NCI-H146 treated with DMSO at 0.1 percent for 48 hours (cell line): ENCODE measurements around the gene RPS19.

Experiments
- DNase-seq: peaks from one replicate; lab custom pipeline; 2025; ENCODE audit not compliant: unreplicated experiment; lab: John Stamatoyannopoulos, UW

The RPS19 gene

GRCh38 chr19:41859618-41860418 lies at the start of gene RPS19:
TSS of gene RPS19 (plus strand) at chr19:41860255. CDS start at chr19:41860775, 520 bp downstream.
- DNase-seq, result peak; percentile 97

GRCh38 chr19:41810301-41810700 lies 49.8 kb upstream of the RPS19 start:
- no peak for DNase-seq

DNA sequence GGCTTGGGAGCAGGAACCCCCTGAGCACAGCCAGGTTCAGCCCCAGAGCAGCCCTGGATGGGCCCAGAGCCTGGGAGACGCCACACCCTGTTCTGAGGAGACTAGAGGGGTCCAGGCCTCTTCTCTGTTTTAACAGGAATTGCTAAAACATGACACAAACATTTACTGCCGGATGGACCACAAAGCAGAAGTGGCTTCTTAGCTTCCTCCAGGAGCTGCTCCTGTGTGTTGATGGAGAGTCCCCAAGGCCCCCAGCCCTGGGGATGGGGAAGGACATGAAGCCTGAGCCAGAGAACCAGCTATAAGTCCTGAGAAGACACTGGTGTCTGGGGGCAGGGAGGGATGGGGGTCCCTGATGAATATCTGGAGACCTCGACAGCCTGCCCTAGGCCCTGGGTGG lies 49.0 kb upstream of the RPS19 start:
- no peak for DNase-seq

DNA sequence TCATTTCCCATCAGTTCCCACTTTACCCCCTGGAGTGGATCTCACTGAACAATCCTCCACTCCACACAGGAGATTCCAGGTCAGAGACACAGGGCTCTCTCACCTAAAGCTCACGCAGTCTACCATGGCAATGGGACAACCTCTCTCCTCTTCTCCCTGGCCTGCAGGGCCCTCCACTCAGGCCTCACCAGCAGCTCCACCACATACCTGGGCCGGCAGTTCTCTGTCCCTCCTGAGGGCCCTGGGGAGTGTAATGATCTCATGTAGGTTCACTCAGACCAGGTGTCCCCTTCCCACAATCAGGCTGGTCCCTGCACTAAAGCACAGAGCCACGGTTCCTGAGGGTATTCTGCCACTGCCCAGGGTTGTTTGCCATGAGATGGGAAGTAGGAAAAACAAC lies 48.1 kb upstream of the RPS19 start:
- no peak for DNase-seq

- DNase-seq, result no peak
Measured at GRCh38 chr19:41813911-41814310, 46.1 kb upstream of the RPS19 start.

DNA sequence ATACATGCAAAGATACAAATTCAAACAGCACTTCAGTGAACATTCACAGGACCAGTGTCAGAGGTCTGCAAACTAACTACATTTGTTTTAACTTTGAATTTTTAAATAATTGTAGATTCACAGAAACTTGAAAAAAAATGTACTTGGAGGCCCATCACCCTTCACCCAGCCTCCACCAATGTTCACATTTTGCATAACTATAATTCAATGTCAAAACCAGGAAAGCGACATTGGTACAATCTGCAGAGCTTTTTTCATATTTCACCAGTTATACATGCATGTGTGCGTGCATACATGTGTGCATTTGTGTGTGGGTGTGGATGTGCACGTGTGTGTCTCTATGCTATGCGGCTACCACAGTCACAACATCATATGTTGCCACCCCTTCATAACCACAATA lies 44.8 kb upstream of the RPS19 start:
- no peak for DNase-seq

GRCh38 chr19:41816761-41817160 lies 43.3 kb upstream of the RPS19 start:
- DNase-seq, result no peak

GRCh38 chr19:41821003-41821735 lies 38.9 kb upstream of the RPS19 start:
- DNase-seq, result peak; percentile 85

DNA sequence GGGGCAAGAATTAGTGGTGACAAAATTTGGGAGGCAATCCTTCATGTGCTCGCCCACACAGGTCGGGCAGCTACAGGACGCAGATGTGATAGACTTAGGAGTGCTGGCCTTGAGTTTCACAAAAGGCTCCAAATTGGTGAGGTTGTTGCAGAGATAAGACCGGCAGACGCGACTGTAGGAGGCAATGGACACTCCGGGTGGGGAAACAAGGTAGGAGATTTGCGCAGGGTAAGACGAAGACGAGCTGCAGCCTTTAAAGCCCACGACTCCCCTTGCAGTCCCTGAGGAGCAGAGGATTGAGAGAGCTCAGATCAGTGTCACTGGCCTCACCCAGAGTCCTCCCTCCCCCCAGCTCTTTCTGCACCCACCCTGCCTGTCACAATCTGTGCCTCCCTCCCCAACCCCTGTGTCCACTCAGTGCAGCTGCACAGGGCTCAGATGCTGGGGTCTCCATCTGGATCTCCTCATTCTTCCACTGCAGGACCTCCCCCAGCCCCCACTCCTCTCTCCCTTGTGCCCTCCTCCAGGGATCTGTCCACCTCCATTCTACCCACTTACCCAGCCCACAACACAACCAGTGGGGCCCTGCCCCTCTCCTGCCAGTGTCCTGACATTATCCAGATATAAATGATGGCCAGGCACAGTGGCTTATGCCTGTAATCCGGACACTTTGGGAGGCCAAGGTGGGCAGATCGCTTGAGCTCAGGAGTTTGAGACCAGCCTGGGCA lies 21.9 kb upstream of the RPS19 start:
- DNase-seq, result no peak

- no peak for DNase-seq
Measured at GRCh38 chr19:41839211-41839610, 20.8 kb upstream of the RPS19 start.

DNA sequence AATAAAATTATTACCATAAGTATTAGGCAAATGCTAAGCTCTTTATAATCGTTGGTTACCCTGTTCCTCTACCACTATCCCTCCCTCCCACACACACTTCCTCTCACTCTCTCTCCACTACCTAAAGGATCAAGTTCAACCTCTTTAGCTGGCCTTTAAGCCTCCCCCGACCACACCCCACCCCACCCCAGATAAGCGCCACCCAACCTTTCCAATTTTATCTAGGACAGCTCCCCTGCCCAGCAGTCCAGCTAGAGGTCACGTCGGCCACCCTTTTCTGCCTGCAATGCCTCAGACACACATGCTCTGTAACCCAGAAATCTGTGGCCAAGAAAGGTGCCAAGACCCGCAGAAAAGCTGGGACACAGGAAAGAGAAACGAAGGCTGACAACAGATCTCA lies 16.7 kb upstream of the RPS19 start:
- no peak for DNase-seq

- no peak for DNase-seq
Measured at GRCh38 chr19:41844601-41845000, 15.5 kb upstream of the RPS19 start, which contains the start of gene LYPD4. TSS of gene LYPD4 (minus strand) at chr19:41844683. CDS start at chr19:41839285, 5,398 bp downstream.

DNA sequence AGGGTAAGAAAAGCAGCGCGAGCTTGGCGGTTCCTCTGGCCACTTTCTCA lies 15.2 kb upstream of the RPS19 start, which contains the start of gene DMRTC2:
DMRTC2 (plus strand) TSS at position 42 of the 50 bp plus-strand sequence. CDS start 2,387 bp downstream, outside the sequence.
- no peak for DNase-seq

GRCh38 chr19:41845051-41845590 lies 14.9 kb upstream of the RPS19 start:
- DNase-seq, result no peak

DNA sequence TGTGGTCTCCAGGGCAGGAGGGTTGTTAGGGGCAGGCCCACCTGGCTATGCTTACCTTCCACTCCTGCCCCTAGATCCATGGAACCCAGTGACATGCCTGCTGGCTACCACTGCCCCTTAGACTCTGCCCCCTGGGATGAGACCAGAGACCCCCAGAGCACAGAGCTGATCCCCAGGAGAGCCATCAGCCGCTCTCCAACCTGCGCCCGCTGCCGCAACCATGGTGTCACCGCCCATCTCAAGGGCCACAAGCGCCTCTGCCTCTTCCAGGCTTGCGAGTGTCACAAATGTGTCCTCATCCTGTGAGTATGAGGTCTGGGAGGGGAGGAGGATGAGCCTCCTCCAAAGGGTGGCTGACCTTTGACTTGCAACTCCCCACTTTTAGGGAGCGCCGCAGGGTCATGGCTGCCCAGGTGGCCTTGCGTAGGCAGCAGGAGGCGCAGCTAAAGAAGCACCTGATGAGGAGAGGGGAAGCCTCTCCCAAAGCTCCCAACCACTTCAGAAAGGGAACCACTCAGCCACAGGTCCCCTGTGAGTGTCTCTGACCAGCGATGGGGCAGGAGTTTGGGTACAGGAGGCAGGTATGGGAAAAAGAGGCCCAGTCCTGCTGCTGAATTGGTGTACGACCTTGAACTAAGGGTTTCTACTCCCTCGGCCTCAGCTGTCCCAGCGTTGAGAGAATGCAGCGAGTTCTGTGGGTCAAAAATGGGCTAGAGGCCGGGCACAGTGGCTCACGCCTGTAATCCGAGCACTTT lies 12.5 kb upstream of the RPS19 start:
- no peak for DNase-seq

- DNase-seq, result no peak
Measured at GRCh38 chr19:41848666-41849065, 11.4 kb upstream of the RPS19 start.

DNA sequence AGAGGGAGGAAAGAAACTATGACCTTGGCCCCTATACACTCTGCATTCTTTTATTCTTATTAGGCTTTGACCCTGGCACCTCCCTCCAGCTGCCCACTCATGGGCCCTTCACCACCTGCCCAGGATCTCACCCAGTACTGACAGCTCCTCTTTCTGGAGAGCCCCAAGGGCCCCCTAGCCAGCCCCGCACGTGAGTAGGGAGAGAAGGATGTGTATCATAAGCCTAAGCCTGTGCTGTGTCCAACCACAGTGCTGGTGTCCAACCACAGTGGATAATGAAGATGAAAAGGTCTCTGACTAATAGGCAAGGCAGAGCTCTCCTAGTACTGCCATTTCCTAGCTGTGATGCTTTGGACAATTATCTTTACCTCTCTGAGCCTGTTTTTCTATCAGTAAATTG lies 11.0 kb upstream of the RPS19 start:
- no peak for DNase-seq

DNA sequence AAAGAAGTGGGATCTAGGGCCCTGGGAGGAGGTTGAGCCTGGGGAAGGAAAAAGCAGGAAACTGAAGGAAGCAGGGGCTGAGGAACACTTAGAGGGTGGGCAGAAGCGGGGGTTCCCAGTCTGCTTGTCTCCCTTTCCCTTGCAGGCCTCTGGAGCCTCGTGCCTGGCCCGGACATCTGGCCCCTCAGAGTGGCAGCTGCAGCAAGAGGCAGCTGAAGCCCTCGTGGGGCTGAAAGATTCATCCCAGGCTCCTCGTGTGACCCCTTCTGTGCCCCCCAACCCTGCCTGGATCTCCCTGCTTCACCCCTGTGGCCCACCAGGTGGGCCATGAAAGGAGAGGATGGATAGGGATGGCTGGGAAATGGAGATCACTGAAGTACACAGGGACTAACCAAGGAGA lies 9.7 kb upstream of the RPS19 start:
- DNase-seq, result no peak

DNA sequence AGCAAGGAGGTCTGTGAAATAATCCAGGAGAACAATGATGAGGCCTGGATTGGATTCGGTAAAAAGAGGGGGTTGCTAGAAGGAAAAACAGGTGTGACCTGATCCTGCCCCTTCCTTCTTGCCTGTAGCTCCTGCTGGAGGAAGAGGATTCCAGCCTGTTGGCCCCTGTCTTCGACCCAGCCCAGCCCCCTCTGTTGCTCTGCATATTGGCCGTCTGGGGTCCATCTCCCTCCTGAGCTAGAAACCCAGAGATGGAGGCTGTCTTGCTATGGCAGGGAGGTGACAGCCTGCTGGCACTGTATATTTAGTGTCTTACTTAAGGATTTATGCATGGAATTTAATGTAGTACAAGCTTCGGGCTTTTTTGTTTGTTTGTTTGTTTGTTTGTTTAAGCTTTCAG lies 8.6 kb upstream of the RPS19 start:
- DNase-seq, result no peak

- no peak for DNase-seq
Measured at GRCh38 chr19:41853344-41853743, 6.7 kb upstream of the RPS19 start.

- DNase-seq, result no peak
Measured at GRCh38 chr19:41853768-41854167, 6.3 kb upstream of the RPS19 start.
